Small intestine (tissue), 7 donors: Measurements from ENCODE around the gene ZRSR2. TPM values are rescaled to one million over a fixed set of nuclear protein-coding genes. Genes with fewer than 3 reads are reported as not detected.

ENCODE experiments used
- DNase-seq, 2 donors: peaks; one replicate each; pipeline versions ENCODE4 v3.0.0 to v3.0.0-alpha.2; 2013
- FAIRE-seq: peaks from 2 replicates; lab custom pipeline; 2012; peaks lifted over from hg19 to GRCh38; lab: Jason Lieb, UNC
- H3K27ac ChIP-seq, 3 donors: one replicate each; pipeline ENCODE4 v1.5.1; 2013; ENCODE audit warnings: low read length in 2 of 3, mild to moderate bottlenecking in 2 of 3, control low read depth in 1 of 3, inconsistent platforms in 1 of 3, low read depth in 1 of 3, moderate library complexity in 1 of 3
- H3K27me3 ChIP-seq, 3 donors: one replicate each; pipeline ENCODE4 v1.6.1; 2013; ENCODE audit warnings: low read length in 3 of 3, inconsistent platforms in 1 of 3; ENCODE audit not compliant: control insufficient read depth in 3 of 3, insufficient read depth in 3 of 3
- H3K36me3 ChIP-seq, 3 donors: one replicate each; pipeline ENCODE4 v1.6.1; 2013; ENCODE audit warnings: low read length in 3 of 3, inconsistent platforms in 1 of 3, low read depth in 1 of 3, mild to moderate bottlenecking in 1 of 3, moderate library complexity in 1 of 3; ENCODE audit not compliant: control insufficient read depth in 3 of 3, insufficient read depth in 2 of 3
- H3K4me1 ChIP-seq, 3 donors: one replicate each; pipeline ENCODE4 v1.6.1; 2013; ENCODE audit warnings: low read length in 2 of 3, inconsistent platforms in 1 of 3, low read depth in 1 of 3, mild to moderate bottlenecking in 1 of 3, moderate library complexity in 1 of 3; ENCODE audit not compliant: control insufficient read depth in 3 of 3, insufficient read depth in 2 of 3
- H3K4me3 ChIP-seq, 3 donors: one replicate each; pipeline ENCODE4 v1.5.1; 2013; ENCODE audit warnings: low read length in 3 of 3, control low read depth in 1 of 3, inconsistent platforms in 1 of 3, low read depth in 1 of 3, mild to moderate bottlenecking in 1 of 3, moderate library complexity in 1 of 3
- H3K9me3 ChIP-seq, 2 donors: one replicate each; pipeline ENCODE4 v1.6.1; 2013; ENCODE audit warnings: low read depth in 1 of 2, low read length in 1 of 2; ENCODE audit not compliant: control insufficient read depth in 2 of 2, insufficient read depth in 1 of 2
- WGBS, 3 donors: extraction: QIAGEN DNeasy Blood & Tissue Kit; methylation state at CpG; one replicate each; pipeline ENCODE4 v1.1.7; 2013; 5-methylcytosine and 5-hydroxymethylcytosine counted together
- polyA plus RNA-seq, 4 donors: library from polyadenylated mRNA; stranded (reverse) in 3 of 4; unstranded in 1 of 4; fragments of 200-250 nt in 3 of 4; fragments of 120-200 nt in 1 of 4; gene quantifications; one replicate each; pipeline versions ENCODE4 v1.2.1 to v1.2.3, GENCODE V29; 2013
- donor health status: healthy with polysubstance abuse.
- donor health status: control.
- donor health status: control.
- donor health status: Bipolar disorder and iron deficiency.
- donor health status: healthy.

The ZRSR2 gene
- polyA plus RNA-seq, 4 donors, result 9.4 to 21.6 (median 13.5) TPM

DNA sequence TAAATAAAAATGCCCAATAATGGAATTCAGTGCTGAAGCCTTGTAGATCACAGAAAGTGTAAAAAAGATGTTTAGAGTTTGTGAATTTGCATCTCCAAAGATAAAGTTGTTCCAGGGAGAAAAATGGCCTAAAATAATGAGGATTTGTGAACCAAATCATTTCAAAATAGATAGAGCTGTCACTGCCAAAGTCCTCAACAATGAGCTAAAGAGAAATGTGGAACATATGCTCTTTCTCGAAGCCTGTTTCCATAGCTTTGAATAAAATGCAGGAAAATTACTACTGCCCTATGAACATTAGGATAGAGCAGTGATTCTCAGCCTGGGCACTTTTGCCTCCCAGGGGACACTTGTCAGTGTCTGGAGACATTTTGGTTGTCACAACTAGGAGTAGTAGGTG, 67.8 kb downstream of the ZRSR2 start:
- H3K9me3 ChIP-seq, result no peaks in the 10 kb centered on the region
- no peaks in the 10 kb centered on the region for H3K4me1 ChIP-seq
- H3K27me3 ChIP-seq, result no peaks in the 10 kb centered on the region
- H3K27ac ChIP-seq, result no peak overlapping the region
- H3K36me3 ChIP-seq, result no peaks in the 10 kb centered on the region
- DNase-seq (no peak), FAIRE-seq (no peak)
- WGBS, 3 donors, result 70 to 90% (median 75%) methylated on average over 1 of the region's 1 CpG
- H3K4me3 ChIP-seq, result no peak overlapping the region

DNA sequence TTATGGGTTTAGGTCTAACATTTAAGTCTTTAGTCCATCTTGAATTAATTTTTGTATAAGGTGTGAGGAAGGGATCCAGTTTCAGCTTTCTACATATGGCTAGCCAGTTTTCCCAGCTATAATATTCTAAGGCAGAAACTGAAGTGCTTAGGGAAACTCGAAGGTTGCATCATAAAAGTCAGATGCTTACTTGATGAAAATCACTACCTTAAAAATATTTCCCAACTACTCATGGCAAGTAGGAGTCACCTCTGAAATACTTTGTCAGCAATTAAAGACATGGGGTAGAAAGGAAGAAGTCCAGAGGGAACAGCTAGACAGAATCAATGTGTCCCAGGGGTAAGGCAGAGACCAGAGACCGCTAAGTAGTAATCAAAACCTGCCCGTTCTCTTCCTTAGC, 70.6 kb downstream of the ZRSR2 start:
- H3K27ac ChIP-seq, result no peak overlapping the region
- H3K9me3 ChIP-seq, result no peaks in the 10 kb centered on the region
- H3K36me3 ChIP-seq, result no peaks in the 10 kb centered on the region
- H3K4me1 ChIP-seq, result no peaks in the 10 kb centered on the region
- WGBS, 3 donors, result 89 to 93% (median 91%) methylated on average over 3 of the region's 3 CpGs
- no peaks in the 10 kb centered on the region for H3K27me3 ChIP-seq
- FAIRE-seq (no peak), DNase-seq (no peak)
- H3K4me3 ChIP-seq, result no peak overlapping the region

DNA sequence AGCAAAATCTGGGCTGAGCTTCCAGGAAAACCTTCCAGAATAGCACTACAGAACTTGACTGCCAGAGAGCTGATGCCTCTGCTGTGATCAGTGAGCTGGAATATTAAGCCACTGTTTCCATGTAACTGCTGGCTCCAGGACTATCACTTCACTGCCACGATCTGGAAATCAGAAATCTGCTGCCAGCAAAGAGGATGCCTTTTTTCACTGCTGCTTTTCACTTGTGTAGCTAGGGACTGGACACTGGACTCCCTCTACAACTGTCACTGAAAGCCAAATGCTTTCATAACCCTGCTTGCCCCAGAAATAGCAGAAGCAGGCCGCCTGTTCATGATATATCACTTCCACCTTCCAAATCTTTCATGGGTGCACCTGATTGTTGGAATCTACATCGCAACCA, 73.7 kb downstream of the ZRSR2 start:
- H3K36me3 ChIP-seq, result no peaks in the 10 kb centered on the region
- WGBS, 3 donors, result 79 to 83% (median 82%) methylated on average over 3 of the region's 3 CpGs
- no peak overlapping the region for H3K27ac ChIP-seq
- no peaks in the 10 kb centered on the region for H3K27me3 ChIP-seq
- no peaks in the 10 kb centered on the region for H3K4me1 ChIP-seq
- no peak overlapping the region for H3K4me3 ChIP-seq
- DNase-seq (no peak), FAIRE-seq (no peak)
- no peaks in the 10 kb centered on the region for H3K9me3 ChIP-seq

DNA sequence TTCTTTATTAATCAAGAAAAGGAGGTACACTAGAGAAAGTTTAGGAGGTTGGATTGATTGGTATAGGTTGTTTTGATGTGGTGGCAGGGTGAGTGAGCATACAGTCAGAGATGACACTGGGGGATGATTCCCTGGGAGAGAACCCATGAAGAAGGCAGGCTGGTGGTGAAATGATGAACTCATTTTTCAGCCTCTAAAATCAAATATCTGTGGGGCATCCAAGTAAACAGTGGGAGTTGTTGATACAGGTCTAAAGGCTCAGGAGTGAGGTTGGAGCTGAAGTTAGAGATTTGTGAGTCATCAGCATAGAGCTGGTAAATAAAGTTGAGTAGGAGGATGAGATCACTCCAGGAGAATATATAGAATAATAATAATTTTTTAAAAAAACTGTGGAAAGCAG, 74.3 kb downstream of the ZRSR2 start:
- DNase-seq, result no peak
- no peaks in the 10 kb centered on the region for H3K9me3 ChIP-seq
- no peak overlapping the region for H3K27ac ChIP-seq
- H3K4me1 ChIP-seq, result no peaks in the 10 kb centered on the region
- H3K27me3 ChIP-seq, result no peaks in the 10 kb centered on the region
- no peaks in the 10 kb centered on the region for H3K36me3 ChIP-seq
- no peak overlapping the region for H3K4me3 ChIP-seq
- no peak for FAIRE-seq

DNA sequence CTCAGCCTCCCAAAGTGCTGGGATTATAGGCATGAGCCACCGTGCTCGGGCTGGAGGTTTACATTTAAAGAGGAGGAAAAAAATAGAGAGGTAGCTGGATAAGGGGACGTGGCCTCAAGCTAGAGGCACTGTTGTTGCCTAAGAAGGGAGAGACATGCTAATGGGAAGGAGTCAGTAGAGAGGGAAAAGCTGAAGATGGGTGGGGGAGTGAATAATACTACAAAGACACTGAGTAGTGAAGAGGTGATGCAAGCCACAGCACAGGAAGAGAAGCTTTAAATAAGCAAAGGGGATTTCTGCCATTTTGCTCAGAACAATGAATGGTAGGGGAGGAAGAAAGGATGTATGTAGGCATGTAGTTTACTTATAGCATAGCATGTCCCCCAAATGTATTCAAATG, 75.9 kb downstream of the ZRSR2 start:
- WGBS, 3 donors, result 82 to 89% (median 85%) methylated on average over 3 of the region's 3 CpGs
- Histone ChIP-seq H3K4me1 (no peaks in the 10 kb centered on the region), H3K27me3 (no peaks in the 10 kb centered on the region), H3K27ac (no peak overlapping the region), H3K9me3 (no peaks in the 10 kb centered on the region), H3K36me3 (no peaks in the 10 kb centered on the region), H3K4me3 (no peak overlapping the region)
- no peak for FAIRE-seq
- DNase-seq, result no peak

DNA sequence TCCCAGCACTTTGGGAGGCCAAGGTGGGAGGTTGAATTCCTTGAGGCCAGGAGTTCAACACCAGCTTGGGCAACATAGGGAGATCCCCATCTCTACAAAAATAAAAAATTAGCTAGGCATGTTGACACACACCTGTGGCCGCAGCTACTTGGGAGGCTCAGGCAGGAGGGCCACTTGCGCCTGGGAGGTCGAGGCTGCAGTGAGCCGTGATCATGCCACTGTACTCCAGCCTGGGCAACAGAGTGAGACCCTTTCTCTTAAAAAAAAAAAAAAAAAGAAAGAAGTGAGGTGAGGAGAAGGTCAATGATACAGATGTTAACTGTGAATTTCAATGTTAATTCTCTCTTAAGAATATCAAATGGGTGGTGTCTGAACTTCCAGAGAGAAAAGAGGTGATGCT, 79.4 kb downstream of the ZRSR2 start:
- FAIRE-seq (no peak), DNase-seq (no peak)
- H3K4me1 ChIP-seq, result peaks cover 0 to 4% (median 0%) of the 10 kb centered on the region in 3 donors
- no peaks in the 10 kb centered on the region for H3K9me3 ChIP-seq
- H3K27ac ChIP-seq, result no peak overlapping the region
- no peaks in the 10 kb centered on the region for H3K27me3 ChIP-seq
- no peak overlapping the region for H3K4me3 ChIP-seq
- WGBS, 3 donors, result 93 to 98% (median 94%) methylated on average over 4 of the region's 4 CpGs
- no peaks in the 10 kb centered on the region for H3K36me3 ChIP-seq

DNA sequence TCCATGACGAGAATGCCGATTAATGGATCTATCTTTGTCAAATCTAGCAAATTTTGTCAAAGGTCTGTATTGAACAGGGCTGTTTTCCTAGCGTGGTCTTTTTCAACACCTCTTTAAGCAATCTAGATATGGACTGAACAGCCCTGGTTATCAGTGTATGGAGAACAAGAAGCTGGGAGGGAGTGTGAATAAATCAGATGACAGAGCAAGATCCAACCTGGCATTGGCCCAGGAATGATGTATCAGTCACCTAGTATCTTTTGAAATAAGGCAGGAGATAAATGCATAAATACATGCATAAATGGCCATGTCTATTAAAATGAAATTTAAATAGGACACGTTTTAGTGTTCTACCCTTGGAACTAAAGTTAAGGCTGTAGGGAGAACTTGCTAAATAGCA, 80.0 kb downstream of the ZRSR2 start:
- H3K4me3 ChIP-seq, result no peak overlapping the region
- no peaks in the 10 kb centered on the region for H3K36me3 ChIP-seq
- H3K27ac ChIP-seq, result no peak overlapping the region
- DNase-seq (no peak), FAIRE-seq (no peak)
- H3K9me3 ChIP-seq, result no peaks in the 10 kb centered on the region
- peaks cover 0 to 4% (median 0%) of the 10 kb centered on the region in 3 donors for H3K4me1 ChIP-seq
- WGBS, 3 donors, result 54 to 79% (median 62%) methylated on average over 4 of the region's 4 CpGs
- H3K27me3 ChIP-seq, result no peaks in the 10 kb centered on the region

Other genes starting within 250 kb of the ZRSR2 start
- 100 to 1,000 TPM in 2 of 4 donors, 10 to 100 TPM in 2; 42.0 to 389 (median 98.5) TPM for gene ACE2, start 189.5 kb upstream of the ZRSR2 start, polyA plus RNA-seq
- gene CLTRN, start 125.7 kb upstream of the ZRSR2 start, polyA plus RNA-seq, result 1 to 10 TPM in 1 of 4 donors, under 1 TPM in 2, not detected in 1; 0.52 to 1.9 (median 0.81) TPM
- 1 to 10 TPM in 2 of 4 donors, under 1 TPM in 2; 0.22 to 3.0 (median 1.3) TPM for gene CA5B, start 52.2 kb upstream of the ZRSR2 start, polyA plus RNA-seq
- gene AP1S2, start 64.3 kb downstream of the ZRSR2 start, polyA plus RNA-seq, result 10 to 100 TPM in 2 of 4 donors, 1 to 10 TPM in 2; 8.6 to 22.9 (median 14.5) TPM